SKM-1 (cell line): ENCODE results near the gene APEH.

Experiments used
- DNase-seq: peaks from one replicate; lab custom pipeline; 2025; ENCODE audit not compliant: unreplicated experiment; lab: John Stamatoyannopoulos, UW

Gene APEH

GRCh38 chr3:49673715-49674496 is at the start of gene APEH:
Gene APEH (plus strand): TSS chr3:49674351. CDS start chr3:49674402, 51 bp downstream.
- no peak for DNase-seq

GRCh38 chr3:49625071-49625470 is 49.1 kb upstream of the APEH start:
- no peak for DNase-seq

- DNase-seq = no peak
Observed at GRCh38 chr3:49626101-49626581, 48.0 kb upstream of the APEH start.

- no peak for DNase-seq
Observed at GRCh38 chr3:49626796-49627195, 47.4 kb upstream of the APEH start.

- no peak for DNase-seq
Observed at GRCh38 chr3:49627634-49628033, 46.5 kb upstream of the APEH start.

- DNase-seq = no peak
Observed at GRCh38 chr3:49628249-49628648, 45.9 kb upstream of the APEH start.

- no peak for DNase-seq
Observed at GRCh38 chr3:49629451-49629850, 44.7 kb upstream of the APEH start.

- no peak for DNase-seq
Observed at GRCh38 chr3:49629866-49630265, 44.3 kb upstream of the APEH start.

GRCh38 chr3:49630784-49631183 is 43.4 kb upstream of the APEH start:
- no peak for DNase-seq

GRCh38 chr3:49634736-49635135 is 39.4 kb upstream of the APEH start:
- no peak for DNase-seq

- DNase-seq = no peak
Observed at GRCh38 chr3:49636883-49637609, 37.1 kb upstream of the APEH start.

- DNase-seq = no peak
Observed at GRCh38 chr3:49638445-49638844, 35.7 kb upstream of the APEH start.

- no peak for DNase-seq
Observed at GRCh38 chr3:49639551-49639950, 34.6 kb upstream of the APEH start.

GRCh38 chr3:49641292-49641691 is 32.9 kb upstream of the APEH start:
- no peak for DNase-seq

- DNase-seq = no peak
Observed at GRCh38 chr3:49641921-49642707, 32.0 kb upstream of the APEH start.

GRCh38 chr3:49642708-49643145 is 31.4 kb upstream of the APEH start:
- no peak for DNase-seq

- no peak for DNase-seq
Observed at GRCh38 chr3:49644684-49645083, 29.5 kb upstream of the APEH start.

GRCh38 chr3:49646236-49646635 is 27.9 kb upstream of the APEH start:
- DNase-seq = no peak

GRCh38 chr3:49647741-49648140 is 26.4 kb upstream of the APEH start:
- no peak for DNase-seq

GRCh38 chr3:49648354-49649019 is 25.7 kb upstream of the APEH start:
- no peak for DNase-seq

GRCh38 chr3:49649576-49649975 is 24.6 kb upstream of the APEH start:
- no peak for DNase-seq
